Kidney (tissue), 14 donors: ENCODE data around the gene BICD2. TPM values are rescaled to one million over a fixed set of nuclear protein-coding genes. Genes with fewer than 3 reads are reported as not detected.

Experiments used
- DNase-seq, 5 donors: peaks; one replicate each; pipeline ENCODE4 v3.0.0-alpha.2; 2013 to 2020
- FAIRE-seq: peaks from 2 replicates; lab custom pipeline; 2012; peaks lifted over from hg19 to GRCh38; lab: Jason Lieb, UNC
- H3K27ac ChIP-seq, 2 donors: one replicate each; pipeline ENCODE4 v1.7.0; 2013; ENCODE audit warnings: low read depth in 2 of 2, low read length in 2 of 2, inconsistent platforms in 1 of 2
- H3K27me3 ChIP-seq: one replicate; pipeline ENCODE4 v1.7.1; 2013; ENCODE audit warnings: low read length, inconsistent platforms; ENCODE audit not compliant: control insufficient read depth, insufficient read depth
- H3K36me3 ChIP-seq, 3 donors: one replicate each; pipeline versions ENCODE4 v1.7.0 to v1.7.1; 2013; ENCODE audit warnings: low read length in 3 of 3, control low read depth in 1 of 3, inconsistent platforms in 1 of 3; ENCODE audit not compliant: insufficient read depth in 3 of 3, control insufficient read depth in 2 of 3
- H3K4me1 ChIP-seq, 3 donors: one replicate each; pipeline versions ENCODE4 v1.7.0 to v1.7.1; 2013; ENCODE audit warnings: low read length in 3 of 3, inconsistent platforms in 1 of 3, low read depth in 1 of 3; ENCODE audit not compliant: control insufficient read depth in 2 of 3, insufficient read depth in 2 of 3
- H3K4me3 ChIP-seq, 3 donors: one replicate each; pipeline versions ENCODE4 v1.7.0 to v1.8.1; 2013; ENCODE audit warnings: low read length in 3 of 3, control low read depth in 1 of 3, inconsistent platforms in 1 of 3
- H3K9ac ChIP-seq, 3 donors: one replicate each; pipeline versions ENCODE4 v1.7.0 to v1.7.1; 2013; ENCODE audit warnings: low read length in 3 of 3, control low read depth in 1 of 3, inconsistent platforms in 1 of 3
- H3K9me3 ChIP-seq, 3 donors: one replicate each; pipeline versions ENCODE4 v1.7.0 to v1.7.1; 2013; ENCODE audit warnings: low read length in 3 of 3, control low read depth in 1 of 3, inconsistent platforms in 1 of 3; ENCODE audit not compliant: control insufficient read depth in 2 of 3, insufficient read depth in 1 of 3
- CTCF ChIP-seq: IDR thresholded peaks from 3 replicates; pipeline ENCODE4 v1.5.1; 2012; ENCODE audit warnings: mild to moderate bottlenecking, moderate library complexity, borderline replicate concordance; ENCODE audit not compliant: insufficient read depth; ENCODE audit errors: extremely low read depth
- intact Hi-C: fragments of 100-400 bp; cut with DNase I; formaldehyde crosslinking; loops from one replicate; pipeline ENCODE4 v1.11.1; 2022
- polyA plus RNA-seq: library from polyadenylated mRNA; stranded (reverse); fragments of 350-450 nt; fragmentation: Illumina TruSeq; extraction: RNeasy Lipid Tissue Mini Kit (QIAGEN cat#74804); gene quantifications from one replicate; pipeline ENCODE4 v1.2.3, GENCODE V29; 2014; ENCODE audit warnings: low read depth, low replicate concordance; ENCODE audit not compliant: insufficient read depth
- total RNA-seq: library from RNA; stranded (reverse); fragmentation: NEBNext Ultra II Directional; extraction: Animal tissue kit (Norgen Biotek cat#: 25700); gene quantifications from one replicate; pipeline ENCODE4 v1.2.1, GENCODE V29; 2021
- donor health status: control.
- donor health status: control.
- donor health status: control.
- donor health status: control.
- donor health status: control.
- donor health status: DM: yes; HTN: yes; CAD: no.
- donor health status: Normal renal cell carcinoma (clear cell type).

The BICD2 gene
- total and polyA plus RNA-seq, 2 donors from 2014 or later, result 10.0 to 25.2 TPM

GRCh38 chr9:92661743-92662142, 102.9 kb downstream of the BICD2 start:
- H3K9ac ChIP-seq, result no peak overlapping the region
- no peak overlapping the region for H3K4me3 ChIP-seq
- no peak for DNase-seq
- peaks cover 0 to 4% (median 0%) of the 10 kb centered on the region in 3 donors for H3K36me3 ChIP-seq
- no peak overlapping the region for H3K27ac ChIP-seq
- no peaks in the 10 kb centered on the region for H3K9me3 ChIP-seq
- TF ChIP-seq CTCF, result no peak
- FAIRE-seq, result no peak
- peaks cover 0 to 2% (median 0%) of the 10 kb centered on the region in 3 donors for H3K4me1 ChIP-seq
- no peaks in the 10 kb centered on the region for H3K27me3 ChIP-seq
- intact Hi-C loops, result no loop called here

Other genes with a start within 250 kb of the BICD2 start
- gene ECM2, start 228.8 kb downstream of the BICD2 start, total RNA-seq, result 7.6 TPM
- gene ECM2, start 228.8 kb downstream of the BICD2 start, polyA plus RNA-seq, result 5.5 TPM
- 7.3 TPM for gene IPPK, start 94.7 kb downstream of the BICD2 start, total RNA-seq
- gene IPPK, start 94.7 kb downstream of the BICD2 start, polyA plus RNA-seq, result 10.2 TPM
- gene ZNF484, start 113.2 kb upstream of the BICD2 start, total RNA-seq, result 13.5 TPM
- 1.9 TPM for gene ZNF484, start 113.2 kb upstream of the BICD2 start, polyA plus RNA-seq
- 12.1 TPM for gene FGD3, start 182.7 kb upstream of the BICD2 start, total RNA-seq
- gene FGD3, start 182.7 kb upstream of the BICD2 start, polyA plus RNA-seq, result 7.4 TPM